ENCODE data around the gene CD8B2.
A peak's percentile ranks its signal among the peaks of the same experiment; 100 is the strongest.
"Not testable (repeated sequence)": the region's sequence is repeated elsewhere in the genome, so short reads cannot be mapped to it uniquely, and the experiment has no call there.

CD8B2 gene

GRCh38 chr2:106513391-106513790 is 26.2 kb downstream of the CD8B2 start:
- DNase-seq: not testable (repeated sequence)

GRCh38 chr2:106514827-106515226 is 27.7 kb downstream of the CD8B2 start:
- not testable (repeated sequence) for DNase-seq

- DNase-seq: no peak
Measured at GRCh38 chr2:106516436-106516835, 29.3 kb downstream of the CD8B2 start.

- no peak for DNase-seq
Measured at GRCh38 chr2:106516864-106517263, 29.7 kb downstream of the CD8B2 start.

- no peak for DNase-seq
Measured at GRCh38 chr2:106517329-106517728, 30.2 kb downstream of the CD8B2 start.

GRCh38 chr2:106519767-106520166 is 32.6 kb downstream of the CD8B2 start:
- no peak for DNase-seq

- no peak for DNase-seq
Measured at GRCh38 chr2:106521016-106521415, 33.9 kb downstream of the CD8B2 start.

- no peak for DNase-seq
Measured at GRCh38 chr2:106523976-106524665, 37.0 kb downstream of the CD8B2 start.

- DNase-seq: no peak
Measured at GRCh38 chr2:106530866-106531265, 43.7 kb downstream of the CD8B2 start.

- no peak for DNase-seq
Measured at GRCh38 chr2:106531676-106532214, 44.6 kb downstream of the CD8B2 start.

- no peak for DNase-seq
Measured at GRCh38 chr2:106532236-106532635, 45.1 kb downstream of the CD8B2 start.

GRCh38 chr2:106534471-106534870 is 47.3 kb downstream of the CD8B2 start:
- DNase-seq: no peak

- DNase-seq: no peak
Measured at GRCh38 chr2:106536490-106536889, 49.3 kb downstream of the CD8B2 start.

- no peak for DNase-seq
Measured at GRCh38 chr2:106537047-106537446, 49.9 kb downstream of the CD8B2 start.

GRCh38 chr2:106537791-106538191 is 50.6 kb downstream of the CD8B2 start:
- no peak for DNase-seq

GRCh38 chr2:106540886-106541285 is 53.7 kb downstream of the CD8B2 start:
- DNase-seq: no peak

GRCh38 chr2:106541333-106541732 is 54.2 kb downstream of the CD8B2 start:
- DNase-seq: no peak

- DNase-seq: peak; percentile 75
Measured at GRCh38 chr2:106542746-106543359, 55.7 kb downstream of the CD8B2 start.

GRCh38 chr2:106545007-106545406 is 57.8 kb downstream of the CD8B2 start:
- no peak for DNase-seq

- no peak for DNase-seq
Measured at GRCh38 chr2:106546391-106546990, 59.3 kb downstream of the CD8B2 start.

GRCh38 chr2:106547164-106547903 is 60.2 kb downstream of the CD8B2 start:
- DNase-seq: no peak

GRCh38 chr2:106551417-106552130 is 64.4 kb downstream of the CD8B2 start:
- no peak for DNase-seq

- no peak for DNase-seq
Measured at GRCh38 chr2:106552921-106553320, 65.8 kb downstream of the CD8B2 start.

Measured in activated CD4-positive, alpha-beta T cell treated with anti-CD3 and anti-CD28 coated beads, Interleukin-2, amount 50 U/mL, for 1 hour (primary cell).